B cell (primary cell): ENCODE results near the gene SUSD3.

Experiments used
- CTCF ChIP-seq: fragments of 200-600 bp; IDR thresholded peaks from one replicate; pipeline ENCODE4 v1.8.0; 2022; ENCODE audit warnings: antibody characterized with exemption, mild to moderate bottlenecking
- EZH2 ChIP-seq: IDR thresholded peaks from 2 replicates; pipeline ENCODE4 v1.6.1; 2012; ENCODE audit warnings: borderline replicate concordance, low read depth, mild to moderate bottlenecking, moderate library complexity, low read length; ENCODE audit not compliant: insufficient read depth, poor library complexity, severe bottlenecking

GRCh38 chr9:93098236-93098946 is 39.9 kb downstream of the SUSD3 start:
- TF ChIP-seq CTCF (no peak), EZH2 (no peak)
